ENCODE measurements around the gene DNAJC30.

- no peak for TF ChIP-seq CTCF (IDR thresholded peaks at IDR 0.05; ENCODE audit: low read depth, low read length, poor library complexity, severe bottlenecking)
- TF ChIP-seq EZH2phosphoT487 (IDR thresholded peaks at IDR 0.05; ENCODE audit: borderline replicate concordance, low read length), result no peak
Measured at GRCh38 chr7:73728551-73728950, 45.3 kb upstream of the DNAJC30 start.

Data from DOHH2 (cell line).